ENCODE measurements around the gene HTN1.

DNA sequence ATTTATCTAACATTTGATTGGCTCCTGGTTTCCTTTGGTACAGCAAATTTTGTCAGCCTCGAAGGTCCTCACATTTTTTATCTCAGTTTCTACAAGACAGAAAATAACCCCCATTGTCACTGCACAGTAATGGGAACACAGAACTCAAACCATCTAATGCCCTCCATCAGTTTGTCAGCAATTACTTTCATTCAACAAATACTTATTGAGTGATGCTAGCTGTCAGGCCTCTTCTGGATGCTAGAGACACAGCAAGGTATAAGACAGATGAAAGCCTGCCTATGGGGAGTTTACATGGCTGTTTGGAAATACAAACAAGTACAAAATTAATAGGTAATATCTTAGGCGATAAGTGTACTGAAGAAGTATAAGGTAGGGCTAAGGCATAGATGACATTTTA, 27.0 kb upstream of the HTN1 start:
- TF ChIP-seq, protein P1, sequence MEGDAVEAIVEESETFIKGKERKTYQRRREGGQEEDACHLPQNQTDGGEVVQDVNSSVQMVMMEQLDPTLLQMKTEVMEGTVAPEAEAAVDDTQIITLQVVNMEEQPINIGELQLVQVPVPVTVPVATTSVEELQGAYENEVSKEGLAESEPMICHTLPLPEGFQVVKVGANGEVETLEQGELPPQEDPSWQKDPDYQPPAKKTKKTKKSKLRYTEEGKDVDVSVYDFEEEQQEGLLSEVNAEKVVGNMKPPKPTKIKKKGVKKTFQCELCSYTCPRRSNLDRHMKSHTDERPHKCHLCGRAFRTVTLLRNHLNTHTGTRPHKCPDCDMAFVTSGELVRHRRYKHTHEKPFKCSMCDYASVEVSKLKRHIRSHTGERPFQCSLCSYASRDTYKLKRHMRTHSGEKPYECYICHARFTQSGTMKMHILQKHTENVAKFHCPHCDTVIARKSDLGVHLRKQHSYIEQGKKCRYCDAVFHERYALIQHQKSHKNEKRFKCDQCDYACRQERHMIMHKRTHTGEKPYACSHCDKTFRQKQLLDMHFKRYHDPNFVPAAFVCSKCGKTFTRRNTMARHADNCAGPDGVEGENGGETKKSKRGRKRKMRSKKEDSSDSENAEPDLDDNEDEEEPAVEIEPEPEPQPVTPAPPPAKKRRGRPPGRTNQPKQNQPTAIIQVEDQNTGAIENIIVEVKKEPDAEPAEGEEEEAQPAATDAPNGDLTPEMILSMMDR (conservative IDR thresholded peaks at IDR 0.05; ENCODE audit: low read length): no peak
- TF ChIP-seq EZH2phosphoT487 (IDR thresholded peaks at IDR 0.05; ENCODE audit: borderline replicate concordance): no peak
